22Rv1 (cell line): Measurements from ENCODE around the gene MYO1F.
"Not testable (repeated sequence)": the region's sequence is repeated elsewhere in the genome, so short reads cannot be mapped to it uniquely, and the experiment has no call there.

ENCODE experiments used
- CTCF ChIP-seq: fragments of 450-650 bp; IDR thresholded peaks from 2 replicates; pipeline ENCODE4 v1.5.1; 2017; ENCODE audit warnings: mild to moderate bottlenecking
- ZFX ChIP-seq: fragments of 450-650 bp; IDR thresholded peaks from 2 replicates; pipeline ENCODE4 v1.6.1; 2017; ENCODE audit warnings: antibody characterized with exemption, borderline replicate concordance

GRCh38 chr19:8617325-8617724 lies 40.1 kb upstream of the MYO1F start:
- TF ChIP-seq CTCF, ZFX: not testable (repeated sequence)
